ENCODE measurements around the gene POGK. TPM values are rescaled to one million over a fixed set of nuclear protein-coding genes. Genes with fewer than 3 reads are reported as not detected.

The POGK gene
- total and polyA plus RNA-seq, 10 of the 15 experiments (the other 5 are each of a cell fraction or from before 2014, with no cell fraction given) = 5.3 to 34.6 (median 18.7) TPM

DNA sequence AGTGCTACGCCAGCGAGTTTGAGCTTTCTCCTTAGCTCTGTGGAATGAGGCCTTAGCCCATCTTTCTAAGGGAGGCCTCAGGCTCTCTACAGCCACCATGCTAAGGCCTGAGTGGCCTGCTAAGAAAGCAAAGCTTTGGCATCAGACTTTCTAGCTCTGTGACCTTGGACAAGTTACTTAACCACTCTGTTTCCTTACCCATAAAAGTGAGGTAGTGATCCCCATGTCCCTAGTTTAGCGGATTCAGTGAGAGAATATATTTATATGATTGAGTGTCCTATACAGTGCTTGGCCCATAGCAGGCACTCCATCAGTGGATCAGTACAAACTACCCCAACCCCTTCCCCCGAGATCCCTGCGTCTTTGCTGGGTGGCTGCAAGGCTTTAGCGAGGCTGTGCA is 4.0 kb downstream of the POGK start (continued):
- TF ChIP-seq, protein P1, sequence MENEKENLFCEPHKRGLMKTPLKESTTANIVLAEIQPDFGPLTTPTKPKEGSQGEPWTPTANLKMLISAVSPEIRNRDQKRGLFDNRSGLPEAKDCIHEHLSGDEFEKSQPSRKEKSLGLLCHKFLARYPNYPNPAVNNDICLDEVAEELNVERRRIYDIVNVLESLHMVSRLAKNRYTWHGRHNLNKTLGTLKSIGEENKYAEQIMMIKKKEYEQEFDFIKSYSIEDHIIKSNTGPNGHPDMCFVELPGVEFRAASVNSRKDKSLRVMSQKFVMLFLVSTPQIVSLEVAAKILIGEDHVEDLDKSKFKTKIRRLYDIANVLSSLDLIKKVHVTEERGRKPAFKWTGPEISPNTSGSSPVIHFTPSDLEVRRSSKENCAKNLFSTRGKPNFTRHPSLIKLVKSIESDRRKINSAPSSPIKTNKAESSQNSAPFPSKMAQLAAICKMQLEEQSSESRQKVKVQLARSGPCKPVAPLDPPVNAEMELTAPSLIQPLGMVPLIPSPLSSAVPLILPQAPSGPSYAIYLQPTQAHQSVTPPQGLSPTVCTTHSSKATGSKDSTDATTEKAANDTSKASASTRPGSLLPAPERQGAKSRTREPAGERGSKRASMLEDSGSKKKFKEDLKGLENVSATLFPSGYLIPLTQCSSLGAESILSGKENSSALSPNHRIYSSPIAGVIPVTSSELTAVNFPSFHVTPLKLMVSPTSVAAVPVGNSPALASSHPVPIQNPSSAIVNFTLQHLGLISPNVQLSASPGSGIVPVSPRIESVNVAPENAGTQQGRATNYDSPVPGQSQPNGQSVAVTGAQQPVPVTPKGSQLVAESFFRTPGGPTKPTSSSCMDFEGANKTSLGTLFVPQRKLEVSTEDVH (IDR thresholded peaks at IDR 0.05; ENCODE audit: low read depth, partially characterized antibody) = no peak
- TF ChIP-seq NR2C1 (IDR thresholded peaks at IDR 0.05) (no peak), ZNF592 (IDR thresholded peaks at IDR 0.05) (no peak), MYB (IDR thresholded peaks at IDR 0.05; ENCODE audit: borderline replicate concordance, low read depth, low read length) (no peak), CREB1 (IDR thresholded peaks at IDR 0.05; ENCODE audit: low read depth) (no peak)
